Kidney tubule cell (primary cell): ENCODE measurements around the gene PIK3R2.
"Not testable (repeated sequence)": the region's sequence is repeated elsewhere in the genome, so short reads cannot be mapped to it uniquely, and the experiment has no call there.

Source experiments
- DNase-seq: peaks from one replicate; pipeline ENCODE4 v3.0.0-alpha.2; 2018; ENCODE audit warnings: low spot score

Gene PIK3R2

GRCh38 chr19:18155095-18156087, 2.4 kb downstream of the PIK3R2 start:
- no peak for DNase-seq

DNA sequence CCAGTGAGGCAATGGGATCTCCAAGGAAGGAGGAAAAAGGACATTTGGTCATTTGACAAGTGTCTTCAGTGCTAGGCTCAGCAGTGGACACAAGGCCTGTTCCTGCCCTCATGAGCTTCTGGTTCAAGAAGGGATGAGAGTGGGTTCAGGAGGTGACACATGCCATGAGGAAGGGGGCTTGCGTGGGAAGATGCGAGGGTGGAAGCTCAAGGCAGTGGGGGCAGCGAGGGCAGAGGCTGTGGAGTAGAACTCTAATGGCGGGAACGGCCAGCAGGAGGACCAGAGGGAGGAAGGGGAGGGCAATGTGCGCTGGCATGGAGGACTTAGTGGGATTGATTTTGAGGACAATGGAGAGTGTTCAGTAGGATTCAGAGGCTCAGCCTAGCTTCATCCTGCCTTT, 3.3 kb downstream of the PIK3R2 start:
- DNase-seq, result no peak

GRCh38 chr19:18156841-18157464, 4.0 kb downstream of the PIK3R2 start:
- peak; percentile 85 for DNase-seq

- no peak for DNase-seq
These were observed 4.6 kb downstream of the PIK3R2 start for GRCh38 chr19:18157465-18158063.

DNA sequence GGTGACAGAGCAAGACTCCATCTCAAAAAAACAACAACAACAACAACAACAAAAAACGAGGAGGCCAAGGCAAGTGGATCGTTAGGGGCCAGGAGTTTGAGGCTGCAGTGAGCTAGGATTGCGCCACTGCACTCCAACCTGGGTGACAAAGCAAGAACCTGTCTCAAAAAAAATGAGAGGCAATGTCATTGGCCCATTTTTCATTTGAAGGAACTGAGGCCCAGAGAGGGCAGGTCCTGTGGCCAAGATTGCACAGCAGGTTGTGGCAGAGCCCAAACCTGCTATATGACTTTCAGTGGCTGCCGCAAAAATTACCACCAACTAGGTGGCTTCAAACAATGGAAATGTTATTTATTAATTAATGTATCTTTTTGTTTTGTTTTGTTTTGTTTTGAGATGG, 5.5 kb downstream of the PIK3R2 start:
- DNase-seq, result no peak

GRCh38 chr19:18159059-18159616, 6.2 kb downstream of the PIK3R2 start:
- not testable (repeated sequence) for DNase-seq

DNA sequence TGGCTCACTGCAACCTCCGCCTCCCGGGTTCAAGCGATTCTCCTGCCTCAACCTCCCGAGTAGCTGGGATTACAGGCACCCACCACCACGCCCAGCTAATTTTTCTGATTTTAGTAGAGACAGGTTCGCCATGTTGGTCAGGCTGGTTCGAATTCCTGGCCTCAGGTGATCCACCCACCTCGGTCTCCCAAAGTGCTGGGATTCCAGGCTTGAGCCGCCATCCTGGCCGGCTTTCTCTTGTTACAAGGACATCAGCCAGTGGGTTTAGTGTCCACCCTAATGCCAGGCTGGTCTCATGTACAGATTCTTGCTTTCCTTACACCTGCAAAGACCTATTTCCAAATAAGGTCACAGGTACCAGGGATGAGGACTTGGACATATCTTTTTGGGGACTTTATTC, 6.8 kb downstream of the PIK3R2 start:
- no peak for DNase-seq

DNA sequence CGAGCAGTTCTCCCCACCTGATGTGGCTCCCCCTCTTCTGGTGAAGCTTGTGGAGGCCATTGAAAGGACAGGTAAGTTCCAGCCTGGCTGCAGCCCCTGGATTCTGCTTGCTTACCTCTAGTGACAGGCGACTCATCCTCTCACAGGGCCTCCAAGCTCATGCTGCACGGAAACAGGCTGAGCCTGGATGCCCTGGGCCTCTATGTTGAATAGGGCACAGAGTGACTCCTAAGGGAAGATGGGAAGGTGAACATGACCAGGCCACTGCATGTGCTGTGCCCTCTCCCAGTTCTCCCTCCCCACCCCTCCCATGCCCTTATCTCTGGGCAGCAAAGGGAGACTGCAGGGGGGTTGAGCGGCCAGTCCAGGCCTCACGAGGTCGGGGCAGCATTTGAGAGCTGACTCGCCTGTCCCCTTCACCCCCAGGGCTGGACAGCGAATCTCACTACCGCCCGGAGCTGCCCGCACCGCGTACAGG, 7.6 kb downstream of the PIK3R2 start:
- peak; percentile 45 for DNase-seq

DNA sequence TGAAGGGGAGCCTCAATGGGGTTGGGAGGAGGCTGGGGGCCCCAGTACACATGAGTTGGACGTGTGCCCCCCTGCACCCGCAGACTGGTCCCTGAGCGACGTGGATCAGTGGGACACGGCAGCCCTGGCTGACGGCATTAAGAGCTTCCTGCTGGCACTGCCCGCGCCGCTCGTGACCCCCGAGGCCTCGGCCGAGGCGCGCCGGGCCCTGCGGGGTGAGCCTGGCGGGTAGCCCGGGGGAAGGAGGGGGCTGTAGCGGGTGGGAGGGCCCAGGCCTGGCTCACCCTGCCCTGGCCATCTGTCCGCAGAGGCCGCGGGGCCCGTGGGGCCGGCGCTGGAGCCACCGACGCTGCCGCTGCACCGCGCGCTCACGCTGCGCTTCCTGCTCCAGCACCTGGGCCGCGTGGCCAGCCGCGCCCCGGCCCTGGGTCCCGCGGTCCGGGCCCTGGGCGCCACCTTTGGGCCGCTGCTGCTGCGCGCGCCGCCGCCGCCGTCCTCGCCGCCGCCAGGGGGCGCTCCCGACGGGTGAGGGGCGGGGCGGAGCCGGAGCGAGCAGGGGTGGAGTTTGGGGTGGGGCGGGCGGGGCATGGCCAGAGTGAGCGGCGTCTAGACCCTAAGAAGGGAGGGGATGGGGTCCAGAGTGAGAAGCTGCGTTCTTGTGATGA, 8.1 kb downstream of the PIK3R2 start:
- peak; percentile 76 for DNase-seq

GRCh38 chr19:18161636-18162002, 8.7 kb downstream of the PIK3R2 start:
- no peak for DNase-seq

DNA sequence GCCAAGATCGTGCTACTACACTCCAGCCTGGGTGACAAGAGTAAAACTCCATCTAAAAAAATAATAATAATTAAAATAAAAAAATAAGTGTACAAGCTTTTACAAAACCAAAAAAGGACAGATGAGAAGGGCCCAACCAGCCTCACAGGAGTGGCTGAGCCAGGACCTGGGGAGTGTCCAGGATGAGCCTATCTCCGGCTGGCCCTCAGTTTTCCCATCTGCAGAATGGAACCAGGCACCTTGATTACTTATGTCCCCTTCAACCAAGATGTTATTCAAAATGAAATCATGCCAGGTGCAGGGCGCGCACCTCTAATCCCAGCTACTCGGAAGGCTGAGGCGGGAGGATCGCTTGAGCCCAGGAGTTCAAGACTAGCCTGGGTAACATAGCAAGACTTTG, 11.1 kb downstream of the PIK3R2 start:
- DNase-seq, result no peak

- no peak for DNase-seq
These were observed 13.0 kb downstream of the PIK3R2 start for GRCh38 chr19:18165794-18166544.

DNA sequence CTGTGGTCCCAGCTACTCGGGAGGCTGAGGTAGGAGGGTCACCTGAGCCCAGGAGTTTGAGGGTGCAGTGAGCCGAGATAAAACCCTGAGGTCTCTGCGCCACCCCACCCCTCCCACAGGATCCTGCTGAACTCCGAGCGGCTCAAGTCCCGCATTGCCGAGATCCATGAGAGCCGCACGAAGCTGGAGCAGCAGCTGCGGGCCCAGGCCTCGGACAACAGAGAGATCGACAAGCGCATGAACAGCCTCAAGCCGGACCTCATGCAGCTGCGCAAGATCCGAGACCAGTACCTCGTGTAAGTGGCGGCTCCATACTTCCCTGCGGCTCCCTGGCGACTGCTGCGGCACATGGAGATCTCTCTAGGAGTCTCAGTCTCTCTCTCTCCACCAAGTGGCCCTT, 14.0 kb downstream of the PIK3R2 start:
- no peak for DNase-seq

- peak; percentile 28 for DNase-seq
These were observed 15.1 kb downstream of the PIK3R2 start for GRCh38 chr19:18167975-18168645.

- no peak for DNase-seq
These were observed 15.9 kb downstream of the PIK3R2 start for GRCh38 chr19:18168673-18169381.

GRCh38 chr19:18170714-18171255, 17.8 kb downstream of the PIK3R2 start:
- DNase-seq, result no peak

DNA sequence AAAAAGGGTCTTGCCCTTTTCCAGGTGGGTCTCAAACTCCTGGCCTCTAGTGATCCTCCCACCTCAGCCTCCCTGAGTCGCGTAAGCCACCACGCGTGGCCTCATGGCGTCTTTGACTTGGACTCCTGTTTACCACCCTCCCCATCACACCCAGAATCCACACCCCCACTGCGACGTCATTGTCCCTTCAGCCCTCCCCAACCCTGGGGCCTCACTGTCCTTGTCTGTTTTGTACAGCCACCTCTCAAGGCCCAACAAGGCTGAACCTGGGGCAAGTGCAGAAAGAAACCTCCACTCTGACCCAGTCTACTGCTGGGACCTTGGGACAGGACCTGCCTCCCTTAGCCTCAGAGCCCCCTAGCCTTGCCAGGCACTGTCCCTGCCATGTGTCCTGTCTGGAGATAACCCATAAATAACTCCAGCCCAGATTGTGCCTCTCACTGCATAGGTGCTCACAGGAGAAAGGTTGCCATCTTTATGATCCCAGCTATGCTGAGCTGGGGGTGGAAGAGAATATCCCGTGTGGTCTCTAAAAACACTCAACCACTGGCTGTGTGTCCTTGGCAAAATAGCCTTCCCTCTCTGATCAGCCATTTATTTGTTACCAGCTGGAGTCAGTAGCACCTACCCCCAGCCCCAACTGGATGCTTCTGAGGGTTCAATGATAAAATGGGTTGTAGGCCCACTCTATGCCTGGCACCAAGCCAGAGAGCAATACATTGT, 18.8 kb downstream of the PIK3R2 start:
- no peak for DNase-seq

DNA sequence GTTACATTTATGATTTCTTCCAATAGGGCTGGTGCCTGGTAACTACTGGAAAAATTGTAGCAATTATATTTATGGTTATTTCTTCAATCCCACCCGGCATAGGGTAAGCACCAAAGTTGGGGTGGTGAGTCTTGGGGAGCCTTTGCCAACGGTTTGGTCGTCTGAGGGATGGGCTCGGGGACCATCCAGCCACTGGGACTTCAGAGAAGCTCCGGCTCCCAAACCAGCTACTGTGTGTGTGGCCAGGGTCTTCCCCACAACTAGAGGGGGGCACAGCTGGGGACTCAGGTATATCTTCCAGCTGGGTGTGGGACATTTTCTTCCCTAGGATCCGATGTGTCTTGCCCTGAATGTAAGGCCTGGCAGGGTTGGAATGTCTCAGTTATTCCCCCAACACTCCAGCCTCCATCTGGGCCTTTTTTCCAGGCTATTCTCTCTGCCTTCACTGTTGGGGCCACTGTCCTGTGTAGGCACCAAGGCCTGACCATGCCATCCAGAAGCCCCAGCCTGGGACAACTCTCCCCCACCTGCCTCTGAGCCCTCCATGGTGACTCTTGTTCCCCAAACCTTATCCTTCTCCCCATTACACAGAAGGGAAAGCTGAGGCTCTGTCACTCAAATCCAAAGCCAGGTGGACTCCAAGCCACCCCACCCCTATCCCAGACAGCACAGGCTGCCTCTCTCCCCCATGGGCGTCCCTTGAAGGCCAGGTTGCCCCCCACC, 19.5 kb downstream of the PIK3R2 start:
- DNase-seq, result no peak
